HG03442 (cell line): ENCODE results near the gene ADCY5.

ENCODE experiments used
- ATAC-seq: cut with Tn5 transposase; IDR thresholded peaks from one replicate; pipeline ENCODE4 v1.9.1; 2021; ENCODE audit warnings: mild to moderate bottlenecking, moderate library complexity; ENCODE audit not compliant: unreplicated experiment

The ADCY5 gene

GRCh38 chr3:123431007-123431657, 17.8 kb downstream of the ADCY5 start:
- ATAC-seq = no peak

GRCh38 chr3:123430266-123430665, 18.6 kb downstream of the ADCY5 start:
- ATAC-seq = no peak

- no peak for ATAC-seq
These were observed 19.3 kb downstream of the ADCY5 start for GRCh38 chr3:123429362-123430125.

GRCh38 chr3:123424999-123425712, 23.7 kb downstream of the ADCY5 start:
- ATAC-seq = no peak

- ATAC-seq = no peak
These were observed 24.4 kb downstream of the ADCY5 start for GRCh38 chr3:123424321-123424998.

- ATAC-seq = no peak
These were observed 25.1 kb downstream of the ADCY5 start for GRCh38 chr3:123423806-123424205.

- no peak for ATAC-seq
These were observed 25.9 kb downstream of the ADCY5 start for GRCh38 chr3:123423031-123423430.

GRCh38 chr3:123422457-123422856, 26.4 kb downstream of the ADCY5 start:
- no peak for ATAC-seq

GRCh38 chr3:123421353-123422174, 27.3 kb downstream of the ADCY5 start:
- ATAC-seq = no peak

GRCh38 chr3:123420416-123420968, 28.4 kb downstream of the ADCY5 start:
- ATAC-seq = no peak

- no peak for ATAC-seq
These were observed 29.0 kb downstream of the ADCY5 start for GRCh38 chr3:123419850-123420297.

GRCh38 chr3:123419181-123419849, 29.6 kb downstream of the ADCY5 start:
- no peak for ATAC-seq

- no peak for ATAC-seq
These were observed 32.2 kb downstream of the ADCY5 start for GRCh38 chr3:123416647-123417046.

- no peak for ATAC-seq
These were observed 32.7 kb downstream of the ADCY5 start for GRCh38 chr3:123416173-123416572.

- ATAC-seq = no peak
These were observed 33.7 kb downstream of the ADCY5 start for GRCh38 chr3:123414973-123415775.

- ATAC-seq = no peak
These were observed 35.9 kb downstream of the ADCY5 start for GRCh38 chr3:123412811-123413604.

GRCh38 chr3:123412076-123412475, 36.8 kb downstream of the ADCY5 start:
- ATAC-seq = no peak
